HG03558 (cell line): ENCODE results near the gene PRKCE.
"Not testable (repeated sequence)": the region's sequence is repeated elsewhere in the genome, so short reads cannot be mapped to it uniquely, and the experiment has no call there.

Source experiments
- ATAC-seq: cut with Tn5 transposase; IDR thresholded peaks from one replicate; pipeline ENCODE4 v1.9.1; 2021; ENCODE audit warnings: moderate number of reproducible peaks; ENCODE audit not compliant: unreplicated experiment; ENCODE audit errors: extremely low read depth

Gene PRKCE

GRCh38 chr2:45716432-45716831 lies 65.0 kb downstream of the PRKCE start:
- not testable (repeated sequence) for ATAC-seq

GRCh38 chr2:45716915-45717314 lies 65.4 kb downstream of the PRKCE start:
- no peak for ATAC-seq

- no peak for ATAC-seq
Observed at GRCh38 chr2:45720210-45720609, 68.7 kb downstream of the PRKCE start.

- no peak for ATAC-seq
Observed at GRCh38 chr2:45721150-45721549, 69.7 kb downstream of the PRKCE start.

- no peak for ATAC-seq
Observed at GRCh38 chr2:45722477-45722876, 71.0 kb downstream of the PRKCE start.

- no peak for ATAC-seq
Observed at GRCh38 chr2:45723857-45724256, 72.4 kb downstream of the PRKCE start.

GRCh38 chr2:45724335-45724734 lies 72.9 kb downstream of the PRKCE start:
- no peak for ATAC-seq

- no peak for ATAC-seq
Observed at GRCh38 chr2:45725731-45726130, 74.3 kb downstream of the PRKCE start.

GRCh38 chr2:45726188-45726587 lies 74.7 kb downstream of the PRKCE start:
- no peak for ATAC-seq

- ATAC-seq: peak; percentile 68
Observed at GRCh38 chr2:45728458-45728942, 77.0 kb downstream of the PRKCE start.

- ATAC-seq: peak; percentile 32
Observed at GRCh38 chr2:45729753-45730512, 78.5 kb downstream of the PRKCE start.

GRCh38 chr2:45731141-45731540 lies 79.7 kb downstream of the PRKCE start:
- no peak for ATAC-seq

GRCh38 chr2:45732436-45732835 lies 81.0 kb downstream of the PRKCE start:
- no peak for ATAC-seq

- no peak for ATAC-seq
Observed at GRCh38 chr2:45732946-45733345, 81.5 kb downstream of the PRKCE start.

GRCh38 chr2:45734336-45734735 lies 82.9 kb downstream of the PRKCE start:
- ATAC-seq: no peak

- no peak for ATAC-seq
Observed at GRCh38 chr2:45734952-45735351, 83.5 kb downstream of the PRKCE start.

- no peak for ATAC-seq
Observed at GRCh38 chr2:45736757-45737704, 85.6 kb downstream of the PRKCE start.

GRCh38 chr2:45739796-45740485 lies 88.5 kb downstream of the PRKCE start:
- no peak for ATAC-seq

GRCh38 chr2:45741161-45741850 lies 89.8 kb downstream of the PRKCE start:
- ATAC-seq: no peak
